ENCODE measurements around the gene RELL2.

GRCh38 chr5:141597394-141597793 lies 39.4 kb upstream of the RELL2 start:
- no peak for TF ChIP-seq CREB1 (IDR thresholded peaks at IDR 0.05; ENCODE audit: low read depth)
- no peak for TF ChIP-seq REST (IDR thresholded peaks at IDR 0.05; ENCODE audit: low read depth)
